GM23248 (cell line): ENCODE data around the gene DLG2.

Source experiments
- EZH2 ChIP-seq: fragments of 200-600 bp; sonication (generic); IDR thresholded peaks from 2 replicates; pipeline ENCODE4 v1.6.1; 2018; ENCODE audit warnings: antibody characterized with exemption, mild to moderate bottlenecking; ENCODE audit not compliant: insufficient read depth, poor library complexity, severe bottlenecking
- EZH2phosphoT487 ChIP-seq: fragments of 200-600 bp; sonication (generic); IDR thresholded peaks from 2 replicates; pipeline ENCODE4 v1.6.1; 2018; ENCODE audit warnings: antibody characterized with exemption, moderate library complexity, mild to moderate bottlenecking, low read depth; ENCODE audit not compliant: insufficient read depth

DNA sequence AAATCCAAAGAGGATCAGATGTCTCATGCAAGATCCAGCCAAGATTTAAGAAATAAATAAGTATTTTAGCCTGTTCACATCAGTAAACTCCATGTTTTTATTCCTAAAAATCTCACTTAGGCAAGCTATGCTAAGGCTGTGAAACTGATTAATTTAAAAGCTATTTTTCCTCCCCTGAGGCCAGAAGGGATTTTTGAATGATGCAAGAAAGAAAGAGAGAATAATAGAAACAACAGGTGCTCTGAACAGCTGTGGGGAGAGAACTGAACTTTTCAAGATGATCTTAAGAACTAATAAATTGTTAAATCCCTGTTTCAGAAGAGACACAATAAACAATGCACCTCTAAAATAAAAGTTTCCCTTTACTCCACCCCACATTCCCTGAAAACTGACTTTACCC lies 241.6 kb downstream of the DLG2 start:
- TF ChIP-seq EZH2phosphoT487 (no peak), EZH2 (no peak)
